Prostate gland (tissue), 2 donors: ENCODE measurements around the gene FCN1. TPM values are rescaled to one million over a fixed set of nuclear protein-coding genes. Genes with fewer than 3 reads are reported as not detected.

ENCODE experiments used
- DNase-seq: peaks from one replicate; pipeline ENCODE4 v3.0.0-alpha.2; 2019; ENCODE audit warnings: low spot score
- H3K27ac ChIP-seq, 2 donors: fragments of 200-600 bp; sonication (generic); 2 replicates each; pipeline ENCODE4 v1.5.1; 2017 to 2019
- H3K27me3 ChIP-seq: fragments of 200-600 bp; sonication (generic); replicated peaks from 2 replicates; pipeline ENCODE4 v1.5.1; 2019; ENCODE audit not compliant: insufficient read depth
- H3K36me3 ChIP-seq, 2 donors: fragments of 200-600 bp; sonication (generic); 1 replicate in 1 of 2; 2 replicates in 1 of 2; pipeline versions ENCODE4 v1.5.1 to v1.8.1; 2017 to 2019
- H3K4me1 ChIP-seq: fragments of 200-600 bp; sonication (generic); replicated peaks from 2 replicates; pipeline ENCODE4 v1.5.1; 2019
- H3K4me3 ChIP-seq, 2 donors: fragments of 200-600 bp; sonication (generic); 2 replicates each; pipeline ENCODE4 v1.5.1; 2017 to 2019
- H3K9me3 ChIP-seq: fragments of 200-600 bp; sonication (generic); 2 replicates; pipeline ENCODE4 v1.5.1; 2017
- CTCF ChIP-seq, 4 experiments: fragments of 200-600 bp in 2 of 4; fragments of 450-650 bp in 2 of 4; sonication (generic) in 2 of 4; IDR thresholded peaks; 1 replicate in 3 of 4; 2 replicates in 1 of 4; pipeline ENCODE4 v1.5.1; 2016 to 2019; ENCODE audit warnings: antibody characterized with exemption in 4 of 4, mild to moderate bottlenecking in 2 of 4, moderate library complexity in 2 of 4
- POLR2A ChIP-seq: fragments of 450-650 bp; IDR thresholded peaks from one replicate; pipeline ENCODE4 v1.6.1; 2016; ENCODE audit warnings: antibody characterized with exemption, mild to moderate bottlenecking
- POLR2AphosphoS5 ChIP-seq: sonication (generic); formaldehyde crosslinking; IDR thresholded peaks from one replicate; pipeline ENCODE4 v1.6.1; 2017; ENCODE audit warnings: antibody characterized with exemption
- WGBS: methylation state at CpG from one replicate; pipeline ENCODE4 v1.1.5; 2018; 5-methylcytosine and 5-hydroxymethylcytosine counted together
- intact Hi-C: fragments of 100-400 bp; cut with DNase I; formaldehyde crosslinking; loops from one replicate; pipeline ENCODE4 v1.14.2; 2022
- total RNA-seq, 2 donors: library from RNA; depleted of rRNA; stranded (reverse); fragments of >200 nt; gene quantifications; one replicate each; pipeline ENCODE4 v1.1.0, GENCODE V29; 2016

FCN1 gene
- total RNA-seq, 2 donors from 2014 or later: 0.23 to 0.34 TPM

GRCh38 chr9:134947265-134947955, 29.7 kb upstream of the FCN1 start:
- no peak for DNase-seq
- intact Hi-C loops: no loop called here
- Histone ChIP-seq H3K4me1 (no peaks in the 10 kb centered on the region), H3K4me3 (no peak overlapping the region), H3K27ac (no peak overlapping the region), H3K36me3 (no peaks in the 10 kb centered on the region), H3K9me3 (no peaks in the 10 kb centered on the region), H3K27me3 (no peaks in the 10 kb centered on the region)
- TF ChIP-seq CTCF (IDR thresholded peaks at IDR 0.05): no peak
- 63% methylated on average over 26 of the region's 26 CpGs for WGBS

- Histone ChIP-seq H3K4me1 (no peaks in the 10 kb centered on the region), H3K27me3 (no peaks in the 10 kb centered on the region), H3K4me3 (no peak overlapping the region), H3K27ac (no peak overlapping the region), H3K9me3 (no peaks in the 10 kb centered on the region), H3K36me3 (no peaks in the 10 kb centered on the region)
- intact Hi-C loops: no loop called here
- TF ChIP-seq POLR2AphosphoS5: no peak
- TF ChIP-seq CTCF (IDR thresholded peaks at IDR 0.05): no peak
- no peak for TF ChIP-seq POLR2A
- DNase-seq: no peak
Observed at GRCh38 chr9:134946663-134947062, 29.0 kb upstream of the FCN1 start.

- H3K4me1 ChIP-seq: no peaks in the 10 kb centered on the region
- H3K27ac ChIP-seq: no peak overlapping the region
- H3K4me3 ChIP-seq: no peak overlapping the region
- DNase-seq: no peak
- no peak for TF ChIP-seq POLR2AphosphoS5
- no peaks in the 10 kb centered on the region for H3K36me3 ChIP-seq
- intact Hi-C loops: no loop called here
- H3K9me3 ChIP-seq: no peaks in the 10 kb centered on the region
- 95% methylated on average over 12 of the region's 12 CpGs for WGBS
- H3K27me3 ChIP-seq: no peaks in the 10 kb centered on the region
Observed at GRCh38 chr9:134945509-134946275, 28.0 kb upstream of the FCN1 start.

- Histone ChIP-seq H3K9me3 (no peaks in the 10 kb centered on the region), H3K27me3 (peaks cover 4% of the 10 kb centered on the region), H3K27ac (no peak overlapping the region), H3K4me1 (no peaks in the 10 kb centered on the region), H3K4me3 (no peak overlapping the region), H3K36me3 (no peaks in the 10 kb centered on the region)
- DNase-seq: no peak
- TF ChIP-seq POLR2AphosphoS5 (no peak), POLR2A (no peak), CTCF (IDR thresholded peaks at IDR 0.05) (no peak)
- 39% methylated on average over 14 of the region's 14 CpGs for WGBS
- intact Hi-C loops: no loop called here
Observed at GRCh38 chr9:134944916-134945315, 27.2 kb upstream of the FCN1 start.

GRCh38 chr9:134944351-134944802, 26.7 kb upstream of the FCN1 start:
- Histone ChIP-seq H3K36me3 (no peaks in the 10 kb centered on the region), H3K9me3 (no peaks in the 10 kb centered on the region), H3K4me3 (no peak overlapping the region), H3K27ac (no peak overlapping the region), H3K27me3 (peaks cover 4% of the 10 kb centered on the region), H3K4me1 (no peaks in the 10 kb centered on the region)
- no peak for TF ChIP-seq POLR2AphosphoS5
- no peak for TF ChIP-seq CTCF (IDR thresholded peaks at IDR 0.05)
- TF ChIP-seq POLR2A: no peak
- no peak for DNase-seq
- intact Hi-C loops: no loop called here
- WGBS: 25% methylated on average over 14 of the region's 14 CpGs
